Panc1 (cell line): ENCODE data around the gene UTS2R.

ENCODE experiments used
- POLR2AphosphoS5 ChIP-seq: IDR thresholded peaks from 2 replicates; pipeline ENCODE4 v1.6.1; 2012; ENCODE audit warnings: mild to moderate bottlenecking, low read depth, low read length, moderate library complexity
- SIN3A ChIP-seq: IDR thresholded peaks from 2 replicates; pipeline ENCODE4 v1.6.1; 2012; ENCODE audit warnings: low read depth, mild to moderate bottlenecking, low read length, moderate library complexity, borderline replicate concordance; ENCODE audit not compliant: insufficient read depth
- TF ChIP-seq, protein P1 (sequence below): fragments of 450-650 bp; IDR thresholded peaks from 2 replicates; pipeline ENCODE4 v1.5.1; 2017; ENCODE audit warnings: mild to moderate bottlenecking

DNA sequence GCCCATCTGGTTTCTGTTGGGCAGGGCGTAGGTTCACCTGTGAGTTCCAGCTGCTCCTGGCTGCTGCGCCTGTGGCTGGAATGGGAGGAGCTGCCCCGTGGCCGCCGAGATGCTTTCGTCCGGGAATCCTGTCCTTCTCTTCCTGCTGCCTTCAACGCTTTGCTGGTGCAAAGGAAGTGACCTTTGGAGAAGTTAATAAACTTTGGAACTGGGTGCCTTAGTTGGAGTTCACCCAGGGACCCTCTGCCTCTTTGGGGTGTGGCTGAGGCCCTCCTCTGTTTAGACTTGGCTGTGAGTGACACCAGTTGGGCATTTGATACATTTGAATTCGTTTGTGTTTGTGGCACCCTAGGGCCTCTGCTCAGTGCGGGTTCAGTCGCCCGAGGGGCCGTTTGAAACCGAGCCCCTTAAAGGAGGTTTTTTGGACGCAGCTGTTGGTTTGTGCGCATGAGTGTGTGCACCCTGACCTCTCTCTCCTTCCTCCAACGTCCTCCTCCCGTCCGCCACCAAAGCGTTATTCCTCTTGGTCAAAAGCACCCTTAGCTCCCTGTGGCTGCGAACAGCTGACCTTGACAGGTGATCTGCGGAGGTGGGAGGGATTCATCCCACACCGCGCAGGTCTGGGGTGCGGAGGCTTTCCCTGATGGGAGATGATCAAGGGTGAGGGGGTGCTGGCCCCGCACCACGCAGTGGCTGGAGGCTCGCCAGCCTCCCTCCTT is 29.0 kb upstream of the UTS2R start:
- TF ChIP-seq POLR2AphosphoS5 (no peak), SIN3A (no peak)
- TF ChIP-seq, protein P1, sequence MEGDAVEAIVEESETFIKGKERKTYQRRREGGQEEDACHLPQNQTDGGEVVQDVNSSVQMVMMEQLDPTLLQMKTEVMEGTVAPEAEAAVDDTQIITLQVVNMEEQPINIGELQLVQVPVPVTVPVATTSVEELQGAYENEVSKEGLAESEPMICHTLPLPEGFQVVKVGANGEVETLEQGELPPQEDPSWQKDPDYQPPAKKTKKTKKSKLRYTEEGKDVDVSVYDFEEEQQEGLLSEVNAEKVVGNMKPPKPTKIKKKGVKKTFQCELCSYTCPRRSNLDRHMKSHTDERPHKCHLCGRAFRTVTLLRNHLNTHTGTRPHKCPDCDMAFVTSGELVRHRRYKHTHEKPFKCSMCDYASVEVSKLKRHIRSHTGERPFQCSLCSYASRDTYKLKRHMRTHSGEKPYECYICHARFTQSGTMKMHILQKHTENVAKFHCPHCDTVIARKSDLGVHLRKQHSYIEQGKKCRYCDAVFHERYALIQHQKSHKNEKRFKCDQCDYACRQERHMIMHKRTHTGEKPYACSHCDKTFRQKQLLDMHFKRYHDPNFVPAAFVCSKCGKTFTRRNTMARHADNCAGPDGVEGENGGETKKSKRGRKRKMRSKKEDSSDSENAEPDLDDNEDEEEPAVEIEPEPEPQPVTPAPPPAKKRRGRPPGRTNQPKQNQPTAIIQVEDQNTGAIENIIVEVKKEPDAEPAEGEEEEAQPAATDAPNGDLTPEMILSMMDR, result no peak
